Hepatocyte (in vitro differentiated cells): Measurements from ENCODE around the gene FAM221B. TPM values are rescaled to one million over a fixed set of nuclear protein-coding genes. Genes with fewer than 3 reads are reported as not detected.

Source experiments
- DNase-seq: peaks from one replicate; pipeline ENCODE4 v3.0.0-alpha.2; 2016; ENCODE audit warnings: low spot score
- H2AFZ ChIP-seq: fragments of 200-600 bp; sonication (generic); 2 replicates; pipeline ENCODE4 v1.6.0; 2016; ENCODE audit warnings: antibody characterized with exemption, mild to moderate bottlenecking
- H3K27ac ChIP-seq: fragments of 200-600 bp; sonication (generic); 2 replicates; pipeline ENCODE4 v1.5.1; 2016; ENCODE audit warnings: mild to moderate bottlenecking
- H3K27me3 ChIP-seq: fragments of 200-600 bp; sonication (generic); 2 replicates; pipeline ENCODE4 v1.6.1; 2016
- H3K36me3 ChIP-seq: fragments of 200-600 bp; sonication (generic); replicated peaks from 2 replicates; pipeline ENCODE4 v1.5.1; 2016; ENCODE audit warnings: low read depth; ENCODE audit not compliant: insufficient read depth
- H3K4me1 ChIP-seq: fragments of 200-600 bp; sonication (generic); 2 replicates; pipeline ENCODE4 v1.5.1; 2016; ENCODE audit warnings: mild to moderate bottlenecking, moderate library complexity; ENCODE audit not compliant: insufficient read depth
- H3K4me2 ChIP-seq: fragments of 200-600 bp; sonication (generic); 2 replicates; pipeline ENCODE4 v1.6.0; 2016
- H3K4me3 ChIP-seq: fragments of 200-600 bp; sonication (generic); 2 replicates; pipeline ENCODE4 v1.5.1; 2016; ENCODE audit warnings: mild to moderate bottlenecking
- H3K79me2 ChIP-seq: fragments of 200-600 bp; sonication (generic); 2 replicates; pipeline ENCODE4 v1.6.0; 2017; ENCODE audit warnings: mild to moderate bottlenecking
- H3K9me2 ChIP-seq: fragments of 200-600 bp; sonication (generic); replicated peaks from 2 replicates; pipeline ENCODE4 v1.6.0; 2017; ENCODE audit warnings: mild to moderate bottlenecking; ENCODE audit not compliant: insufficient read depth
- H3K9me3 ChIP-seq: fragments of 200-600 bp; sonication (generic); 2 replicates; pipeline ENCODE4 v1.5.1; 2016; ENCODE audit warnings: low read depth, mild to moderate bottlenecking
- H4K20me1 ChIP-seq: fragments of 200-600 bp; sonication (generic); 2 replicates; pipeline ENCODE4 v1.6.0; 2016; ENCODE audit warnings: mild to moderate bottlenecking; ENCODE audit not compliant: insufficient read depth, poor library complexity, severe bottlenecking
- CTCF ChIP-seq: fragments of 200-600 bp; sonication (generic); IDR thresholded peaks from 2 replicates; pipeline ENCODE4 v1.5.1; 2016; ENCODE audit warnings: antibody characterized with exemption, mild to moderate bottlenecking; ENCODE audit not compliant: poor library complexity
- EZH2 ChIP-seq: fragments of 200-600 bp; sonication (generic); IDR thresholded peaks from 2 replicates; pipeline ENCODE4 v1.6.1; 2016; ENCODE audit warnings: antibody characterized with exemption, mild to moderate bottlenecking, borderline replicate concordance
- EZH2phosphoT487 ChIP-seq: fragments of 200-600 bp; sonication (generic); IDR thresholded peaks from one replicate; pipeline ENCODE4 v1.6.1; 2018; ENCODE audit warnings: antibody characterized with exemption, mild to moderate bottlenecking, low read depth, moderate library complexity; ENCODE audit not compliant: unreplicated experiment, severe bottlenecking
- WGBS: methylation state at CpG from one replicate; pipeline ENCODE4 v1.1.6; 2016; ENCODE audit warnings: low lambda C conversion rate; ENCODE audit errors: missing lambda C conversion rate; 5-methylcytosine and 5-hydroxymethylcytosine counted together
- polyA plus RNA-seq: library from polyadenylated mRNA; unstranded; fragments of >200 nt; fragmentation: Nextera tagmentation; extraction: Ambion mirVana; gene quantifications from 2 replicates; pipeline ENCODE4 v1.2.1, GENCODE V29; 2016
- total RNA-seq: library from RNA; depleted of rRNA; stranded (reverse); fragments of >200 nt; gene quantifications from 2 replicates; pipeline ENCODE4 v1.2.3, GENCODE V29; 2014

FAM221B gene
- total and polyA plus RNA-seq, 2 experiments from 2014 or later = not detected

GRCh38 chr9:35810122-35810521 lies 18.4 kb downstream of the FAM221B start:
- no peak overlapping the region for H3K4me2 ChIP-seq
- no peak overlapping the region for H3K4me3 ChIP-seq
- no peaks in the 10 kb centered on the region for H3K9me2 ChIP-seq
- no peaks in the 10 kb centered on the region for H4K20me1 ChIP-seq
- no peak overlapping the region for H2AFZ ChIP-seq
- DNase-seq = no peak
- WGBS = 97% methylated on average over 5 of the region's 7 CpGs
- H3K79me2 ChIP-seq = peaks cover 2% of the 10 kb centered on the region
- H3K27ac ChIP-seq = no peak overlapping the region
- H3K36me3 ChIP-seq = no peaks in the 10 kb centered on the region
- no peaks in the 10 kb centered on the region for H3K27me3 ChIP-seq
- H3K9me3 ChIP-seq = no peaks in the 10 kb centered on the region
- no peak for TF ChIP-seq CTCF
- no peak for TF ChIP-seq EZH2phosphoT487
- TF ChIP-seq EZH2 = no peak
- H3K4me1 ChIP-seq = peaks cover 10% of the 10 kb centered on the region

- DNase-seq = no peak
- 98% methylated on average over 9 of the region's 9 CpGs for WGBS
- no peak for TF ChIP-seq EZH2phosphoT487
- TF ChIP-seq CTCF = no peak
- TF ChIP-seq EZH2 = no peak
Measured at GRCh38 chr9:35808433-35808832, 20.1 kb downstream of the FAM221B start.

GRCh38 chr9:35806101-35806500 lies 22.4 kb downstream of the FAM221B start:
- Histone ChIP-seq H3K36me3 (no peaks in the 10 kb centered on the region), H3K27ac (no peak overlapping the region), H3K4me2 (no peak overlapping the region), H3K27me3 (no peaks in the 10 kb centered on the region), H3K9me2 (no peaks in the 10 kb centered on the region), H2AFZ (no peak overlapping the region), H4K20me1 (no peaks in the 10 kb centered on the region), H3K79me2 (no peaks in the 10 kb centered on the region), H3K9me3 (no peaks in the 10 kb centered on the region), H3K4me3 (no peak overlapping the region), H3K4me1 (no peaks in the 10 kb centered on the region)
- no peak for DNase-seq
- TF ChIP-seq CTCF = no peak
- TF ChIP-seq EZH2 = no peak
- TF ChIP-seq EZH2phosphoT487 = no peak
- 97% methylated on average over 8 of the region's 8 CpGs for WGBS

More at GRCh38 chr9:35808433-35808832, 20.1 kb downstream of the FAM221B start:
- Histone ChIP-seq H3K79me2 (peaks cover 2% of the 10 kb centered on the region), H3K27me3 (no peaks in the 10 kb centered on the region), H3K4me3 (no peak overlapping the region), H3K4me1 (peaks cover 3% of the 10 kb centered on the region), H3K9me2 (no peaks in the 10 kb centered on the region), H4K20me1 (no peaks in the 10 kb centered on the region), H3K27ac (no peak overlapping the region), H3K36me3 (no peaks in the 10 kb centered on the region), H3K9me3 (no peaks in the 10 kb centered on the region), H3K4me2 (no peak overlapping the region), H2AFZ (no peak overlapping the region)
